ELF-1 (cell line): ENCODE measurements around the gene GJA10.

Experiments used
- DNase-seq: peaks from one replicate; pipeline ENCODE4 v3.0.0-alpha.2; 2016; ENCODE audit warnings: low read depth, low spot score

Gene GJA10

GRCh38 chr6:89944826-89945407, 50.6 kb downstream of the GJA10 start:
- no peak for DNase-seq
